NT2/D1 (cell line): ENCODE results near the gene AHRR.

ENCODE experiments used
- SUZ12 ChIP-seq: IDR thresholded peaks from 2 replicates; pipeline ENCODE4 v1.6.1; 2011; ENCODE audit not compliant: insufficient read length, insufficient read depth; ENCODE audit errors: extremely low read depth
- YY1 ChIP-seq: IDR thresholded peaks from 2 replicates; pipeline ENCODE4 v1.6.1; 2011; ENCODE audit not compliant: insufficient read length, insufficient read depth

DNA sequence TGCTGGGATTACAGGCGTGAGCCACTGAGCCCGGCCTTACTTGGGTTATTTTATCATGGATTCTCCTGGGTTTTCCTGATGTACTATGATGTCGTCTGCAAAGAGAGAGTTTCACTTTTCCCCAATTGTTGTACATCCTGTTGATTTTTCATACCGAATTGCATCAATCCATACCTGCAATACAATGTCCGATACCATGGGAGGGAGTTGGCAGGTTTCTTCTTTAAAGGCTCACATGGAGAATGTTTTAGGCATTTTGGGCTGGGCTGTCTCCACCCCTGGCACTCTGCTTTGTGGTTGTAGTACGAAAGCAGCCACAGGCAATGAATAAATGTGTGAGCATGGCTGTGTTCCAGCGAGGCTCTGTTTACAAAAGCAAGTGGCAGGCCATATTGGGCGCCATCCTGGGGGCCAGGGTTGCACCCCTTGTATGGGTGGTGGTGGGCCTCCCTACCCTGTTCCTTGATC, 86.3 kb downstream of the AHRR start:
- TF ChIP-seq YY1, result no peak
- TF ChIP-seq SUZ12, result no peak
